ENCODE measurements around the gene FBXL15. TPM values are rescaled to one million over a fixed set of nuclear protein-coding genes. Genes with fewer than 3 reads are reported as not detected.
"Not testable (repeated sequence)": the region's sequence is repeated elsewhere in the genome, so short reads cannot be mapped to it uniquely, and the experiment has no call there.

FBXL15 gene
- polyA plus RNA-seq, 4 donors = 7.8 to 14.2 (median 11.9) TPM

GRCh38 chr10:102452672-102453340 lies 32.2 kb downstream of the FBXL15 start:
- no peak for DNase-seq (ENCODE audit: low read depth in 4 of 4, low spot score in 2 of 4)

GRCh38 chr10:102453502-102453901 lies 32.9 kb downstream of the FBXL15 start:
- no peak for DNase-seq (ENCODE audit: low read depth in 4 of 4, low spot score in 2 of 4)

GRCh38 chr10:102454662-102455487 lies 34.2 kb downstream of the FBXL15 start:
- not testable (repeated sequence) for DNase-seq (ENCODE audit: low read depth in 4 of 4, low spot score in 2 of 4)

- no peak for DNase-seq (ENCODE audit: low read depth in 4 of 4, low spot score in 2 of 4)
Measured at GRCh38 chr10:102455893-102456471, 35.3 kb downstream of the FBXL15 start.

GRCh38 chr10:102457591-102458150 lies 37.0 kb downstream of the FBXL15 start:
- DNase-seq (ENCODE audit: low read depth in 4 of 4, low spot score in 2 of 4) = no peak

- DNase-seq (ENCODE audit: low read depth in 4 of 4, low spot score in 2 of 4) = no peak
Measured at GRCh38 chr10:102458656-102459055, 38.0 kb downstream of the FBXL15 start.

- peak in 1 of 4 donors; percentile 39 for DNase-seq (ENCODE audit: low read depth in 4 of 4, low spot score in 2 of 4)
Measured at GRCh38 chr10:102460836-102461186, 40.2 kb downstream of the FBXL15 start.

GRCh38 chr10:102461187-102462054 lies 40.8 kb downstream of the FBXL15 start:
- peak; percentile 68 to 85 (median 74) for DNase-seq (ENCODE audit: low read depth in 4 of 4, low spot score in 2 of 4)

GRCh38 chr10:102462512-102463054 lies 41.9 kb downstream of the FBXL15 start:
- no peak for DNase-seq (ENCODE audit: low read depth in 4 of 4, low spot score in 2 of 4)

- DNase-seq (ENCODE audit: low read depth in 4 of 4, low spot score in 2 of 4) = no peak
Measured at GRCh38 chr10:102463983-102464382, 43.3 kb downstream of the FBXL15 start.

- no peak for DNase-seq (ENCODE audit: low read depth in 4 of 4, low spot score in 2 of 4)
Measured at GRCh38 chr10:102465466-102465865, 44.8 kb downstream of the FBXL15 start.

- no peak for DNase-seq (ENCODE audit: low read depth in 4 of 4, low spot score in 2 of 4)
Measured at GRCh38 chr10:102467318-102467717, 46.7 kb downstream of the FBXL15 start.

- DNase-seq (ENCODE audit: low read depth in 4 of 4, low spot score in 2 of 4) = no peak
Measured at GRCh38 chr10:102467971-102468438, 47.4 kb downstream of the FBXL15 start.

GRCh38 chr10:102468683-102469082 lies 48.0 kb downstream of the FBXL15 start:
- no peak for DNase-seq (ENCODE audit: low read depth in 4 of 4, low spot score in 2 of 4)

- DNase-seq (ENCODE audit: low read depth in 4 of 4, low spot score in 2 of 4) = no peak
Measured at GRCh38 chr10:102470579-102471546, 50.2 kb downstream of the FBXL15 start.

Measured in left renal cortex interstitium (tissue), 4 donors.